SK-N-SH (cell line): ENCODE data around the gene TCL1B. TPM values are rescaled to one million over a fixed set of nuclear protein-coding genes. Genes with fewer than 3 reads are reported as not detected.

Experiments used
- CTCF ChIA-PET: fragments of 300-600, 350-600 bp; formaldehyde crosslinking; extraction: SDS; loops from one replicate; lab custom pipeline; 2021; lab: Yijun Ruan, JAX
- POLR2A ChIA-PET: fragments of 350-600 bp; sonication (Branson Sonifier 250); formaldehyde crosslinking; extraction: SDS; loops from one replicate; lab custom pipeline; 2020; ENCODE audit warnings: antibody characterized with exemption, inconsistent platforms; lab: Yijun Ruan, JAX
- DNase-seq: peaks from one replicate; pipeline ENCODE4 v3.0.0; 2012
- H2AFZ ChIP-seq: fragments of 200-600 bp; sonication (generic); 2 replicates; pipeline ENCODE4 v1.8.1; 2016; ENCODE audit warnings: antibody characterized with exemption, mild to moderate bottlenecking, low read depth
- H3F3A ChIP-seq: fragments of 200-600 bp; sonication (generic); replicated peaks from 2 replicates; pipeline ENCODE3; 2016; ENCODE audit warnings: antibody characterized with exemption, mild to moderate bottlenecking; ENCODE audit not compliant: insufficient read depth
- H3K27ac ChIP-seq, 2 experiments: fragments of 200-500 bp in 1 of 2; fragments of 200-600 bp in 1 of 2; sonication (Bioruptor generic) in 1 of 2; sonication (generic), shearing (Covaris generic) in 1 of 2; 2 replicates each; pipeline versions ENCODE4 v1.5.1 to v1.6.1; 2014 to 2016; ENCODE audit warnings: low read depth in 2 of 2, inconsistent platforms in 1 of 2, low read length in 1 of 2, mild to moderate bottlenecking in 1 of 2, mixed read lengths in 1 of 2
- H3K27me3 ChIP-seq: fragments of 200-600 bp; sonication (generic), shearing (Covaris generic); 2 replicates; pipeline ENCODE4 v1.6.1; 2016; ENCODE audit warnings: mixed run types; ENCODE audit not compliant: insufficient read depth
- H3K36me3 ChIP-seq, 2 experiments: fragments of 200-500 bp in 1 of 2; fragments of 200-600 bp in 1 of 2; sonication (Bioruptor generic) in 1 of 2; sonication (generic) in 1 of 2; replicated peaks in 1 of 2; 2 replicates each; pipeline versions ENCODE3 to v1.5.1; 2014 to 2016; ENCODE audit warnings: low read length in 1 of 2, mild to moderate bottlenecking in 1 of 2; ENCODE audit not compliant: insufficient read depth in 2 of 2, control insufficient read depth in 1 of 2
- H3K4me1 ChIP-seq, 2 experiments: fragments of 200-500 bp in 1 of 2; fragments of 200-600 bp in 1 of 2; sonication (Bioruptor generic) in 1 of 2; sonication (generic), shearing (Covaris generic) in 1 of 2; 2 replicates each; pipeline versions ENCODE4 v1.5.1 to v1.6.1; 2014 to 2016; ENCODE audit warnings: low read depth in 1 of 2, low read length in 1 of 2, mixed run types in 1 of 2; ENCODE audit not compliant: insufficient read depth in 2 of 2, control insufficient read depth in 1 of 2
- H3K4me2 ChIP-seq: fragments of 200-600 bp; sonication (generic), shearing (Covaris generic); 2 replicates; pipeline ENCODE4 v1.6.1; 2017; ENCODE audit warnings: mixed run types
- H3K4me3 ChIP-seq, 2 experiments: fragments of 200-500 bp in 1 of 2; fragments of 200-600 bp in 1 of 2; sonication (Bioruptor generic) in 1 of 2; sonication (generic), shearing (Covaris generic) in 1 of 2; 2 replicates each; pipeline versions ENCODE4 v1.5.1 to v1.8.1; 2014 to 2016; ENCODE audit warnings: low read depth in 2 of 2, inconsistent platforms in 1 of 2, low read length in 1 of 2, mild to moderate bottlenecking in 1 of 2, mixed read lengths in 1 of 2, moderate library complexity in 1 of 2
- H3K79me2 ChIP-seq: fragments of 200-600 bp; sonication (generic); 2 replicates; pipeline ENCODE4 v1.8.1; 2017; ENCODE audit warnings: mild to moderate bottlenecking; ENCODE audit not compliant: insufficient read depth
- H3K9ac ChIP-seq: fragments of 200-600 bp; sonication (generic); 2 replicates; pipeline ENCODE4 v1.6.1; 2017; ENCODE audit warnings: mixed run types
- H3K9me2 ChIP-seq: fragments of 200-600 bp; sonication (generic); 2 replicates; pipeline ENCODE4 v1.6.1; 2017; ENCODE audit warnings: mixed run types
- H3K9me3 ChIP-seq: fragments of 200-600 bp; sonication (generic); 2 replicates; pipeline ENCODE4 v1.6.1; 2017; ENCODE audit warnings: mixed run types, mild to moderate bottlenecking, moderate library complexity
- H4K20me1 ChIP-seq: fragments of 200-600 bp; sonication (generic); 2 replicates; pipeline ENCODE4 v1.6.1; 2017; ENCODE audit warnings: mild to moderate bottlenecking, mixed run types; ENCODE audit not compliant: insufficient read depth
- ELF1 ChIP-seq: IDR thresholded peaks from 2 replicates; pipeline ENCODE4 v1.4.0; 2012
- EP300 ChIP-seq, 2 experiments: IDR thresholded peaks; 2 replicates each; pipeline versions ENCODE4 v1.4.0 to v1.6.1; 2012; ENCODE audit warnings: borderline replicate concordance in 1 of 2, low read depth in 1 of 2, low read length in 1 of 2
- EZH2phosphoT487 ChIP-seq: fragments of 200-600 bp; sonication (generic); IDR thresholded peaks from 2 replicates; pipeline ENCODE4 v1.6.1; 2017; ENCODE audit warnings: low read depth, mixed run types, mild to moderate bottlenecking, antibody characterized with exemption, moderate library complexity, borderline replicate concordance
- FOSL2 ChIP-seq: IDR thresholded peaks from 2 replicates; pipeline ENCODE4 v1.4.0; 2012; ENCODE audit warnings: low read depth, mild to moderate bottlenecking, moderate library complexity, borderline replicate concordance
- FOXJ3 ChIP-seq: sonication (generic); formaldehyde crosslinking; IDR thresholded peaks from 2 replicates; pipeline ENCODE4 v1.5.1; 2020; ENCODE audit warnings: mild to moderate bottlenecking, missing genetic modification reagents
- GABPA ChIP-seq: IDR thresholded peaks from 2 replicates; pipeline ENCODE4 v1.4.0; 2012; ENCODE audit warnings: low read depth, mild to moderate bottlenecking
- IRF3 ChIP-seq: fragments of 150-350 bp; IDR thresholded peaks from 2 replicates; pipeline ENCODE4 v1.6.1; 2016; ENCODE audit warnings: mild to moderate bottlenecking, low read depth, low read length
- MAX ChIP-seq: IDR thresholded peaks from 2 replicates; pipeline ENCODE4 v1.4.0; 2012; ENCODE audit warnings: low read depth
- MEF2A ChIP-seq: IDR thresholded peaks from 2 replicates; pipeline ENCODE4 v1.4.0; 2012; ENCODE audit warnings: low read depth, borderline replicate concordance
- MXI1 ChIP-seq: IDR thresholded peaks from 2 replicates; pipeline ENCODE4 v1.6.1; 2012; ENCODE audit warnings: mild to moderate bottlenecking, low read depth, low read length, improper control_type of control experiment
- NFIC ChIP-seq: IDR thresholded peaks from 2 replicates; pipeline ENCODE4 v1.4.0; 2012; ENCODE audit warnings: borderline replicate concordance
- NRF1 ChIP-seq: IDR thresholded peaks from 2 replicates; pipeline ENCODE4 v1.6.1; 2012; ENCODE audit warnings: low read depth, mild to moderate bottlenecking, low read length
- POLR2AphosphoS5 ChIP-seq: IDR thresholded peaks from 2 replicates; pipeline ENCODE4 v1.6.1; 2012; ENCODE audit warnings: low read depth, low read length
- RAD21 ChIP-seq: IDR thresholded peaks from 2 replicates; pipeline ENCODE4 v1.6.1; 2012; ENCODE audit warnings: mild to moderate bottlenecking, low read length
- SIN3A ChIP-seq: IDR thresholded peaks from 2 replicates; pipeline ENCODE4 v1.6.1; 2012; ENCODE audit warnings: low read depth, mild to moderate bottlenecking, low read length, moderate library complexity, borderline replicate concordance
- SMC3 ChIP-seq: IDR thresholded peaks from 2 replicates; pipeline ENCODE4 v1.6.1; 2012; ENCODE audit warnings: low read depth, low read length, improper control_type of control experiment
- TCF12 ChIP-seq: IDR thresholded peaks from 2 replicates; pipeline ENCODE4 v1.4.0; 2012
- TEAD4 ChIP-seq: IDR thresholded peaks from 2 replicates; pipeline ENCODE4 v1.4.0; 2012; ENCODE audit warnings: mild to moderate bottlenecking, borderline replicate concordance; ENCODE audit not compliant: insufficient read depth
- USF1 ChIP-seq: IDR thresholded peaks from 2 replicates; pipeline ENCODE4 v1.4.0; 2012; ENCODE audit warnings: low read depth, borderline replicate concordance
- USF2 ChIP-seq: fragments of 150-350 bp; IDR thresholded peaks from 2 replicates; pipeline ENCODE4 v1.6.1; 2017; ENCODE audit warnings: antibody characterized with exemption, low read length, low read depth, borderline replicate concordance
- ZBTB33 ChIP-seq: IDR thresholded peaks from 2 replicates; pipeline ENCODE4 v1.4.0; 2012; ENCODE audit warnings: low read depth, borderline replicate concordance
- WGBS: methylation state at CpG from one replicate; pipeline ENCODE4 v1.1.6; 2017; ENCODE audit warnings: low lambda C conversion rate; 5-methylcytosine and 5-hydroxymethylcytosine counted together
- polyA plus RNA-seq, 3 experiments: library from polyadenylated mRNA; depleted of rRNA; stranded (reverse); fragments of >200 nt; gene quantifications; 2 replicates each; pipeline ENCODE4 v1.2.3, GENCODE V29; 2012

The TCL1B gene
- polyA plus RNA-seq, 1 of the 3 experiments (the other 2 are of a cell fraction): not detected

- no peak within 1 kb of the TSS for H2AFZ ChIP-seq
- no peak for DNase-seq
- H3K27ac ChIP-seq: no peak within 1 kb of the TSS
- WGBS: 70% methylated on average over 43 of the region's 47 CpGs
- H4K20me1 ChIP-seq: no peaks in the 10 kb centered on the region
- no peaks in the 10 kb centered on the region for H3K36me3 ChIP-seq
- H3K79me2 ChIP-seq: no peaks in the 10 kb centered on the region
- H3K9me3 ChIP-seq: no peaks in the 10 kb centered on the region
- POLR2A ChIA-PET: no interaction called here
- H3F3A ChIP-seq: no peaks in the 10 kb centered on the region
- H3K9me2 ChIP-seq: no peaks in the 10 kb centered on the region; the same call in 1 of the 2 replicates
- no peaks in the 10 kb centered on the region for H3K4me1 ChIP-seq
- no peak within 1 kb of the TSS for H3K9ac ChIP-seq
- no peaks in the 10 kb centered on the region for H3K27me3 ChIP-seq
- CTCF ChIA-PET: interaction anchor here (1.0 kb wide), 1 partner anchor 60 kb away, joined by 3 read pairs; no protein-coding TSS in a partner anchor
- no peak within 1 kb of the TSS for H3K4me3 ChIP-seq
- TF ChIP-seq POLR2AphosphoS5 (no peak), NRF1 (no peak), MEF2A (no peak), FOXJ3 (CRISPR knock-in tag) (no peak), MXI1 (no peak), EZH2phosphoT487 (no peak), MAX (no peak), GABPA (no peak), EP300 (IDR thresholded peaks at IDR 0.05; ENCODE audit: borderline replicate concordance in 1 of 2, low read depth in 1 of 2, low read length in 1 of 2) (no peak), NFIC (no peak), FOSL2 (no peak)
- H3K4me2 ChIP-seq: no peak within 1 kb of the TSS
Observed at GRCh38 chr14:95713596-95714371, 27.6 kb downstream of the TCL1B start, which contains the start of gene TCL1A. Gene TCL1A, minus strand, starts transcription at chr14:95714125. Its CDS starts 59 bp downstream, at chr14:95714066.

GRCh38 chr14:95722525-95723190 lies 36.4 kb downstream of the TCL1B start:
- 0% methylated on average over 1 of the region's 1 CpG for WGBS
- no peak overlapping the region for H3K9ac ChIP-seq
- H3K4me1 ChIP-seq: no peaks in the 10 kb centered on the region
- no peaks in the 10 kb centered on the region; the same call in 1 of the 2 replicates for H3K9me2 ChIP-seq
- H3F3A ChIP-seq: no peaks in the 10 kb centered on the region
- POLR2A ChIA-PET: no interaction called here
- H3K9me3 ChIP-seq: no peaks in the 10 kb centered on the region
- no peaks in the 10 kb centered on the region for H4K20me1 ChIP-seq
- no peak overlapping the region for H3K4me3 ChIP-seq
- CTCF ChIA-PET: no interaction called here
- H3K4me2 ChIP-seq: no peak overlapping the region
- H3K36me3 ChIP-seq: no peaks in the 10 kb centered on the region
- no peak overlapping the region for H3K27ac ChIP-seq
- no peaks in the 10 kb centered on the region for H3K27me3 ChIP-seq
- no peak overlapping the region for H2AFZ ChIP-seq
- no peaks in the 10 kb centered on the region for H3K79me2 ChIP-seq
- no peak for DNase-seq
- TF ChIP-seq EP300 (IDR thresholded peaks at IDR 0.05; ENCODE audit: borderline replicate concordance in 1 of 2, low read depth in 1 of 2, low read length in 1 of 2) (no peak), TCF12 (no peak), SMC3 (no peak), USF1 (no peak), IRF3 (no peak), RAD21 (no peak), NFIC (no peak), SIN3A (no peak), ELF1 (no peak), ZBTB33 (no peak), USF2 (no peak), EZH2phosphoT487 (no peak), TEAD4 (no peak)
